ENCODE data around the gene EML5.

GRCh38 chr14:88682495-88683114 is 110.1 kb downstream of the EML5 start:
- TF ChIP-seq CTCF (IDR thresholded peaks at IDR 0.05; ENCODE audit: low read depth, low read length) (no peak), EZH2phosphoT487 (IDR thresholded peaks at IDR 0.05; ENCODE audit: low read depth) (no peak)

Measured in OCI-LY3 (cell line).